Endothelial cell of umbilical vein (primary cell): ENCODE data around the gene NUDCD3. TPM values are rescaled to one million over a fixed set of nuclear protein-coding genes. Genes with fewer than 3 reads are reported as not detected.

Source experiments
- BruUV-seq: library from RNA; stranded (reverse); fragments of 400-500 nt; replicated peaks from 2 replicates; lab custom pipeline; 2021; lab: Mats Ljungman, UMichigan
- CTCF ChIA-PET: fragments of 300-600, 350-600 bp; sonication (Branson Sonifier 250); formaldehyde crosslinking; loops from one replicate; lab custom pipeline; 2021; ENCODE audit warnings: antibody characterized with exemption, inconsistent platforms; lab: Charles Lee
- POLR2A ChIA-PET: fragments of 300-600, 350-600 bp; sonication (Branson Sonifier 250); formaldehyde crosslinking; loops from one replicate; lab custom pipeline; 2021; ENCODE audit warnings: antibody characterized with exemption, inconsistent platforms; lab: Charles Lee
- DNase-seq: peaks from one replicate; pipeline ENCODE4 v3.0.0-alpha.2; 2011; ENCODE audit warnings: low read depth, low spot score
- FAIRE-seq: peaks from 2 replicates; lab custom pipeline; 2011; peaks lifted over from hg19 to GRCh38; lab: Jason Lieb, UNC
- H2AFZ ChIP-seq: 2 replicates; pipeline ENCODE4 v1.6.0; 2012; ENCODE audit warnings: low read depth, low read length, control low read depth, inconsistent platforms
- H3K27ac ChIP-seq: 2 replicates; pipeline ENCODE4 v1.5.1; 2011; ENCODE audit warnings: low read depth, mild to moderate bottlenecking, control low read depth, low read length, moderate library complexity; ENCODE audit not compliant: insufficient read depth
- H3K27me3 ChIP-seq, 2 experiments: 2 replicates each; pipeline versions ENCODE4 v1.6.0 to v1.6.1; 2011; ENCODE audit warnings: low read length in 2 of 2, mixed read lengths in 1 of 2; ENCODE audit not compliant: control insufficient read depth in 2 of 2, insufficient read depth in 2 of 2
- H3K36me3 ChIP-seq, 2 experiments: 2 replicates in 1 of 2; 3 replicates in 1 of 2; pipeline ENCODE4 v1.5.1; 2011; ENCODE audit warnings: low read length in 2 of 2, mild to moderate bottlenecking in 1 of 2, moderate library complexity in 1 of 2; ENCODE audit not compliant: control insufficient read depth in 2 of 2, insufficient read depth in 2 of 2; ENCODE audit errors: extremely low read depth in 1 of 2
- H3K4me1 ChIP-seq: 3 replicates; pipeline ENCODE4 v1.5.1; 2011; ENCODE audit warnings: mild to moderate bottlenecking, low read length; ENCODE audit not compliant: control insufficient read depth, insufficient read depth; ENCODE audit errors: extremely low read depth
- H3K4me2 ChIP-seq: 2 replicates; pipeline ENCODE4 v1.6.1; 2011; ENCODE audit warnings: low read length, control low read depth, mixed read lengths; ENCODE audit not compliant: insufficient read depth
- H3K4me3 ChIP-seq, 3 experiments: fragments of 200-600 bp in 1 of 3; sonication (generic), shearing (Covaris generic) in 1 of 3; replicated peaks in 1 of 3; 2 replicates each; pipeline ENCODE4 v1.5.1; 2011 to 2016; ENCODE audit warnings: control low read depth in 3 of 3, low read length in 3 of 3, mild to moderate bottlenecking in 2 of 3, inconsistent platforms in 1 of 3, low read depth in 1 of 3, moderate library complexity in 1 of 3; ENCODE audit not compliant: insufficient read depth in 1 of 3
- H3K79me2 ChIP-seq: 2 replicates; pipeline ENCODE4 v1.6.0; 2012; ENCODE audit warnings: low read length, inconsistent platforms; ENCODE audit not compliant: control insufficient read depth, insufficient read depth
- H3K9ac ChIP-seq: replicated peaks from 2 replicates; pipeline ENCODE3; 2011; ENCODE audit warnings: low read length, control low read depth; ENCODE audit not compliant: insufficient read depth; ENCODE audit errors: extremely low read depth
- H3K9me1 ChIP-seq: replicated peaks from 3 replicates; pipeline ENCODE4 v1.6.0; 2011; ENCODE audit warnings: mild to moderate bottlenecking, low read length; ENCODE audit not compliant: control insufficient read depth, insufficient read depth; ENCODE audit errors: extremely low read depth
- H3K9me3 ChIP-seq: replicated peaks from 2 replicates; pipeline ENCODE4 v1.5.1; 2012; ENCODE audit warnings: low read length, inconsistent platforms; ENCODE audit not compliant: control insufficient read depth, insufficient read depth
- H4K20me1 ChIP-seq: replicated peaks from 2 replicates; pipeline ENCODE3; 2011; ENCODE audit warnings: mild to moderate bottlenecking, low read length; ENCODE audit not compliant: control insufficient read depth, insufficient read depth; ENCODE audit errors: extremely low read depth
- EZH2 ChIP-seq: IDR thresholded peaks from 2 replicates; pipeline ENCODE4 v1.6.1; 2012; ENCODE audit warnings: borderline replicate concordance, low read depth, mild to moderate bottlenecking, moderate library complexity, low read length, inconsistent platforms; ENCODE audit not compliant: severe bottlenecking
- FOS ChIP-seq: IDR thresholded peaks from 2 replicates; pipeline ENCODE4 v1.6.1; 2011; ENCODE audit warnings: mild to moderate bottlenecking, low read length, moderate library complexity, borderline replicate concordance; ENCODE audit not compliant: insufficient read depth
- GATA2 ChIP-seq: IDR thresholded peaks from 2 replicates; pipeline ENCODE4 v1.7.0; 2011; ENCODE audit warnings: low read depth, mild to moderate bottlenecking, moderate library complexity, mixed read lengths, low read length; ENCODE audit not compliant: insufficient read length, insufficient read depth
- MYC ChIP-seq: IDR thresholded peaks from one replicate; pipeline ENCODE4 v1.6.1; 2011; ENCODE audit warnings: mild to moderate bottlenecking, low read depth, low read length
- dilution Hi-C: fragments of 300-500 bp; cut with MboI; formaldehyde crosslinking; loops from one replicate; pipeline ENCODE4 v1.15.0; 2019; ENCODE audit warnings: low sequenced_read_pairs; ENCODE audit not compliant: extremely low pct_ligation_motif_present
- intact Hi-C: fragments of 100-400 bp; cut with micrococcal nuclease; formaldehyde crosslinking; loops from one replicate; pipeline ENCODE4 v1.10.0; 2022
- polyA plus RNA-seq, 4 experiments: library from polyadenylated mRNA; depleted of rRNA in 3 of 4; stranded (reverse) in 3 of 4; unstranded in 1 of 4; fragments of >200 nt; gene quantifications; 2 replicates each; pipeline versions ENCODE4 v1.2.1 to v1.2.3, GENCODE V29; 2011 to 2012; ENCODE audit warnings: missing spikeins in 1 of 4
- total RNA-seq: library from RNA; stranded (reverse); gene quantifications from 2 replicates; pipeline ENCODE4 v1.2.3, GENCODE V29; 2021

The NUDCD3 gene
- total and polyA plus RNA-seq, 2 donors (not counting 3 experiments of a cell fraction or from before 2014, with no cell fraction given): 50.6 to 137 TPM

- Histone ChIP-seq H2AFZ (no peak overlapping the region), H3K27ac (no peak overlapping the region), H3K36me3 (peaks cover 0 to 3% of the 10 kb centered on the region in 2 experiments), H3K9ac (no peak overlapping the region), H3K9me1 (no peaks in the 10 kb centered on the region), H3K4me3 (no peak overlapping the region), H3K9me3 (no peaks in the 10 kb centered on the region), H4K20me1 (no peaks in the 10 kb centered on the region), H3K79me2 (peaks cover 16% of the 10 kb centered on the region), H3K4me1 (no peaks in the 10 kb centered on the region), H3K27me3 (no peaks in the 10 kb centered on the region), H3K4me2 (no peak overlapping the region)
- no peak for TF ChIP-seq FOS
- no peak for TF ChIP-seq MYC
- TF ChIP-seq GATA2: no peak
- TF ChIP-seq EZH2: no peak
- dilution Hi-C loops (no loop called here), intact Hi-C loops (no loop called here)
- BruUV-seq: no TSS peak
- ChIA-PET POLR2A (no interaction called here), CTCF (interaction anchor here (1.0 kb wide), 1 partner anchor 58 kb away, joined by 3 read pairs; no protein-coding TSS in a partner anchor)
- DNase-seq (no peak), FAIRE-seq (no peak)
These were observed 75.4 kb downstream of the NUDCD3 start for GRCh38 chr7:44415047-44415446.

GRCh38 chr7:44411306-44411705, 79.2 kb downstream of the NUDCD3 start:
- ChIA-PET POLR2A (interaction anchor here (0.6 kb wide), 1 partner anchor 476 kb away, joined by 5 read pairs; no protein-coding TSS in a partner anchor), CTCF (no interaction called here)
- Histone ChIP-seq H3K9me3 (no peaks in the 10 kb centered on the region), H4K20me1 (no peaks in the 10 kb centered on the region), H2AFZ (no peak overlapping the region), H3K79me2 (peaks cover 23% of the 10 kb centered on the region), H3K4me1 (peaks cover 19% of the 10 kb centered on the region), H3K9me1 (no peaks in the 10 kb centered on the region), H3K4me3 (no peak overlapping the region), H3K36me3 (no peaks in the 10 kb centered on the region), H3K27ac (no peak overlapping the region), H3K4me2 (no peak overlapping the region), H3K27me3 (no peaks in the 10 kb centered on the region), H3K9ac (no peak overlapping the region)
- no peak for DNase-seq
- no peak for TF ChIP-seq EZH2
- intact Hi-C loops (no loop called here), dilution Hi-C loops (no loop called here)
- no TSS peak for BruUV-seq
- no peak for FAIRE-seq
